SK-N-MC (cell line): ENCODE measurements around the gene UNC93B1.

Experiments used
- EZH2 ChIP-seq: fragments of 200-600 bp; sonication (generic); IDR thresholded peaks from one replicate; pipeline ENCODE4 v1.6.1; 2017; ENCODE audit warnings: antibody characterized with exemption
- FOXP2 ChIP-seq: optimal IDR thresholded peaks from 2 replicates; pipeline ENCODE3; 2011; ENCODE audit warnings: mild to moderate bottlenecking, moderate library complexity; ENCODE audit not compliant: insufficient read depth; ENCODE audit errors: extremely low read length, control extremely low read depth
- POLR2AphosphoS5 ChIP-seq: IDR thresholded peaks from 2 replicates; pipeline ENCODE4 v1.6.1; 2012; ENCODE audit warnings: mild to moderate bottlenecking, low read depth, low read length, borderline replicate concordance

DNA sequence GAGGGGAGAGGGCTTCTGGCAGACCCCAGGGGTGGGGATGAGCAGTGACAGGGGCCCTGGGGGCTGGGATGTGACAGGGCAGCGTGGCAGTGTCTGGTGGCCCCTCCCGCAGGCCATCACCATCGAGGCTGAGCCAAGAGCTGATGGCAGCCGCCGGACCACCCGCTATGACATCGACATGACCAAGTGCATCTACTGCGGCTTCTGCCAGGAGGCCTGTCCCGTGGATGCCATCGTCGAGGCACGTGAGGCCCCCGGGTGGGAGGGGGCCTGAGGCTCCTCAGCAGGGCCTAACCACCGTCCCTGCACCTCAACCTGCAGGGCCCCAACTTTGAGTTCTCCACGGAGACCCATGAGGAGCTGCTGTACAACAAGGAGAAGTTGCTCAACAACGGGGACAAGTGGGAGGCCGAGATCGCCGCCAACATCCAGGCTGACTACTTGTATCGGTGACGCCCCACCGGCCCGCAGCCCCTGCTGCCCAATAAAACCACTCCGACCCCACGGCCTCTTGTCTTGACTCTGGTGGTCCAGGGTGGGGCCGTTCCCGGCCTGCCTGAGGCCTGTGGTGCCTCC, 32.3 kb upstream of the UNC93B1 start:
- TF ChIP-seq EZH2: no peak
- TF ChIP-seq POLR2AphosphoS5: no peak
- no peak for TF ChIP-seq FOXP2
